IMR-90 (cell line): ENCODE results near the gene SARDH. TPM values are rescaled to one million over a fixed set of nuclear protein-coding genes. Genes with fewer than 3 reads are reported as not detected.

Experiments
- ATAC-seq: fragments of 200-7000 bp; cut with Tn5 transposase; 2 replicates; pipeline ENCODE4 v1.9.1; 2020; ENCODE audit warnings: low read depth, mild to moderate bottlenecking, moderate library complexity
- BruUV-seq: library from RNA; stranded (reverse); fragments of 400-500 nt; replicated peaks from 2 replicates; lab custom pipeline; 2021; lab: Mats Ljungman, UMichigan
- CTCF ChIA-PET: fragments of 300-600 bp; formaldehyde crosslinking; extraction: SDS; loops from one replicate; lab custom pipeline; 2021; ENCODE audit warnings: antibody characterized with exemption; lab: Yijun Ruan, JAX
- POLR2A ChIA-PET: fragments of 300-600 bp; sonication (Branson Sonifier 250); formaldehyde crosslinking; loops from one replicate; lab custom pipeline; 2022; ENCODE audit warnings: antibody characterized with exemption; ENCODE audit not compliant: unreplicated experiment; lab: Charles Lee
- DNase-seq: peaks from one replicate; pipeline ENCODE4 v3.0.0; 2013
- H2AFZ ChIP-seq: replicated peaks from 2 replicates; pipeline ENCODE3; 2013; ENCODE audit warnings: low read length, mild to moderate bottlenecking; ENCODE audit not compliant: poor library complexity
- H2AK5ac ChIP-seq: 2 replicates; pipeline ENCODE4 v1.6.1; 2013; ENCODE audit warnings: low read depth, low read length, inconsistent platforms
- H2AK9ac ChIP-seq: replicated peaks from 2 replicates; pipeline ENCODE3; 2013; ENCODE audit warnings: mild to moderate bottlenecking, low read depth, low read length, moderate library complexity; ENCODE audit not compliant: poor library complexity
- H2BK120ac ChIP-seq: 2 replicates; pipeline ENCODE4 v1.6.1; 2013; ENCODE audit warnings: low read depth, low read length, inconsistent platforms
- H2BK15ac ChIP-seq: 3 replicates; pipeline ENCODE4 v1.6.1; 2013; ENCODE audit warnings: low read depth, low read length, inconsistent platforms
- H2BK20ac ChIP-seq: 2 replicates; pipeline ENCODE4 v1.6.1; 2013; ENCODE audit warnings: low read depth, mild to moderate bottlenecking, inconsistent platforms, low read length, moderate library complexity
- H2BK5ac ChIP-seq: 2 replicates; pipeline ENCODE4 v1.6.1; 2013; ENCODE audit warnings: mild to moderate bottlenecking, low read depth, low read length, inconsistent platforms; ENCODE audit not compliant: poor library complexity, severe bottlenecking
- H3K14ac ChIP-seq: replicated peaks from 2 replicates; pipeline ENCODE4 v1.6.1; 2013; ENCODE audit warnings: low read depth, low read length, inconsistent platforms
- H3K18ac ChIP-seq: 2 replicates; pipeline ENCODE4 v1.6.1; 2013; ENCODE audit warnings: low read depth, low read length, control low read depth
- H3K23ac ChIP-seq: 2 replicates; pipeline ENCODE4 v1.6.1; 2013; ENCODE audit warnings: low read depth, low read length, inconsistent platforms
- H3K27ac ChIP-seq: 2 replicates; pipeline ENCODE4 v1.5.1; 2013; ENCODE audit warnings: mild to moderate bottlenecking, control low read depth, low read length; ENCODE audit not compliant: insufficient read depth
- H3K27me3 ChIP-seq: 2 replicates; pipeline ENCODE4 v1.6.1; 2013; ENCODE audit warnings: low read length; ENCODE audit not compliant: control insufficient read depth, insufficient read depth
- H3K36me3 ChIP-seq: 2 replicates; pipeline ENCODE4 v1.6.1; 2013; ENCODE audit warnings: low read length, mixed read lengths; ENCODE audit not compliant: control insufficient read depth, insufficient read depth
- H3K4ac ChIP-seq: 2 replicates; pipeline ENCODE4 v1.6.1; 2013; ENCODE audit warnings: low read depth, low read length, inconsistent platforms
- H3K4me1 ChIP-seq: 2 replicates; pipeline ENCODE4 v1.6.1; 2013; ENCODE audit warnings: low read length, mixed read lengths; ENCODE audit not compliant: control insufficient read depth, insufficient read depth
- H3K4me2 ChIP-seq: 2 replicates; pipeline ENCODE4 v1.6.1; 2013; ENCODE audit warnings: low read depth, mild to moderate bottlenecking, control low read depth, low read length, moderate library complexity
- H3K4me3 ChIP-seq: 2 replicates; pipeline ENCODE4 v1.5.1; 2013; ENCODE audit warnings: low read depth, mild to moderate bottlenecking, control low read depth, low read length, moderate library complexity; ENCODE audit not compliant: insufficient read depth
- H3K56ac ChIP-seq: 2 replicates; pipeline ENCODE4 v1.6.1; 2013; ENCODE audit warnings: low read length, inconsistent platforms; ENCODE audit not compliant: insufficient read depth; ENCODE audit errors: extremely low read depth
- H3K79me1 ChIP-seq, 2 experiments: 2 replicates each; pipeline ENCODE4 v1.6.1; 2013; ENCODE audit warnings: low read length in 2 of 2, inconsistent platforms in 1 of 2, low read depth in 1 of 2
- H3K9ac ChIP-seq: 2 replicates; pipeline ENCODE4 v1.6.1; 2013; ENCODE audit warnings: low read depth, low read length, control low read depth
- H3K9me1 ChIP-seq: 2 replicates; pipeline ENCODE4 v1.6.1; 2013; ENCODE audit warnings: low read length, inconsistent platforms; ENCODE audit not compliant: insufficient read depth
- H3K9me3 ChIP-seq: 2 replicates; pipeline ENCODE4 v1.6.1; 2013; ENCODE audit warnings: low read length; ENCODE audit not compliant: control insufficient read depth, insufficient read depth
- H4K20me1 ChIP-seq: 2 replicates; pipeline ENCODE4 v1.6.1; 2013; ENCODE audit warnings: low read length, inconsistent platforms; ENCODE audit not compliant: insufficient read depth
- H4K5ac ChIP-seq: 2 replicates; pipeline ENCODE4 v1.6.1; 2013; ENCODE audit warnings: mild to moderate bottlenecking, low read depth, low read length, control low read depth
- H4K8ac ChIP-seq, 2 experiments: 2 replicates each; pipeline ENCODE4 v1.6.1; 2013; ENCODE audit warnings: low read depth in 2 of 2, low read length in 2 of 2, control low read depth in 1 of 2, inconsistent platforms in 1 of 2
- H4K91ac ChIP-seq: 2 replicates; pipeline ENCODE4 v1.6.1; 2013; ENCODE audit warnings: low read depth, low read length, inconsistent platforms; ENCODE audit not compliant: insufficient read depth
- BHLHE40 ChIP-seq: fragments of 150-350 bp; IDR thresholded peaks from 2 replicates; pipeline ENCODE4 v1.6.1; 2016; ENCODE audit warnings: mild to moderate bottlenecking, low read depth, low read length
- CEBPB ChIP-seq: IDR thresholded peaks from 2 replicates; pipeline ENCODE4 v1.6.1; 2012; ENCODE audit warnings: low read depth, low read length, improper control_type of control experiment
- CHD1 ChIP-seq: IDR thresholded peaks from 2 replicates; pipeline ENCODE4 v1.6.1; 2012; ENCODE audit warnings: low read depth, low read length, improper control_type of control experiment
- FOS ChIP-seq: fragments of 150-350 bp; IDR thresholded peaks from 2 replicates; pipeline ENCODE4 v1.6.1; 2016; ENCODE audit warnings: low read depth, low read length
- MAZ ChIP-seq: IDR thresholded peaks from 2 replicates; pipeline ENCODE4 v1.6.1; 2012; ENCODE audit warnings: low read depth, mild to moderate bottlenecking, low read length, improper control_type of control experiment, moderate library complexity, borderline replicate concordance
- MXI1 ChIP-seq: IDR thresholded peaks from 2 replicates; pipeline ENCODE4 v1.6.1; 2012; ENCODE audit warnings: low read depth, mild to moderate bottlenecking, low read length, moderate library complexity, borderline replicate concordance
- RAD21 ChIP-seq: IDR thresholded peaks from 2 replicates; pipeline ENCODE4 v1.6.1; 2012; ENCODE audit warnings: low read length, improper control_type of control experiment
- RCOR1 ChIP-seq: IDR thresholded peaks from 2 replicates; pipeline ENCODE4 v1.6.1; 2012; ENCODE audit warnings: mild to moderate bottlenecking, low read length, improper control_type of control experiment; ENCODE audit not compliant: insufficient replicate concordance
- RFX5 ChIP-seq: IDR thresholded peaks from 2 replicates; pipeline ENCODE4 v1.8.0; 2012; ENCODE audit warnings: low read depth, mild to moderate bottlenecking, low read length, moderate library complexity
- SMC3 ChIP-seq: fragments of 150-350 bp; IDR thresholded peaks from 2 replicates; pipeline ENCODE4 v1.6.1; 2016; ENCODE audit warnings: low read depth, mild to moderate bottlenecking, antibody characterized with exemption, low read length, moderate library complexity
- WGBS, 2 experiments: methylation state at CpG; one replicate each; pipeline versions ENCODE4 v1.1.5 to v1.1.7; 2013; ENCODE audit warnings: missing lambda C conversion rate in 2 of 2; ENCODE audit not compliant: insufficient read length in 1 of 2; ENCODE audit errors: extremely low coverage in 2 of 2; 5-methylcytosine and 5-hydroxymethylcytosine counted together
- dilution Hi-C: fragments of 300-500 bp; cut with HindIII; formaldehyde crosslinking; loops from one replicate; pipeline ENCODE4 v1.14.3; 2018; ENCODE audit warnings: low sequenced_read_pairs; ENCODE audit not compliant: unreplicated experiment
- in situ Hi-C: fragments of 300-500 bp; cut with MboI; formaldehyde crosslinking; loops from 3 replicates; pipeline ENCODE4 v1.14.3; 2019; ENCODE audit warnings: low sequenced_read_pairs, inconsistent platforms, mixed read lengths
- intact Hi-C: fragments of 100-400 bp; cut with micrococcal nuclease; formaldehyde crosslinking; loops from 2 replicates; pipeline ENCODE4 v1.10.0; 2022
- polyA plus RNA-seq, 3 experiments: library from polyadenylated mRNA; depleted of rRNA; stranded (reverse); fragments of >200 nt; gene quantifications; 2 replicates each; pipeline ENCODE4 v1.2.3, GENCODE V29; 2012; ENCODE audit warnings: low replicate concordance in 1 of 3
- total RNA-seq: library from RNA; depleted of rRNA; stranded (reverse); fragments of >200 nt; gene quantifications from 2 replicates; pipeline ENCODE4 v1.2.3, GENCODE V29; 2012
- TF ChIP-seq, protein P1 (sequence below): conservative IDR thresholded peaks from 2 replicates; pipeline ENCODE4 v1.5.1; 2012; ENCODE audit warnings: mild to moderate bottlenecking, low read depth, low read length, improper control_type of control experiment
- TF ChIP-seq, protein P2 (sequence below): fragments of 150-350 bp; IDR thresholded peaks from 2 replicates; pipeline ENCODE4 v1.6.1; 2017; ENCODE audit warnings: mild to moderate bottlenecking, antibody characterized with exemption, low read length, low read depth

Gene SARDH
- total and polyA plus RNA-seq, 2 of the 4 experiments (the other 2 are of a cell fraction), result 5.0 to 7.5 TPM

DNA sequence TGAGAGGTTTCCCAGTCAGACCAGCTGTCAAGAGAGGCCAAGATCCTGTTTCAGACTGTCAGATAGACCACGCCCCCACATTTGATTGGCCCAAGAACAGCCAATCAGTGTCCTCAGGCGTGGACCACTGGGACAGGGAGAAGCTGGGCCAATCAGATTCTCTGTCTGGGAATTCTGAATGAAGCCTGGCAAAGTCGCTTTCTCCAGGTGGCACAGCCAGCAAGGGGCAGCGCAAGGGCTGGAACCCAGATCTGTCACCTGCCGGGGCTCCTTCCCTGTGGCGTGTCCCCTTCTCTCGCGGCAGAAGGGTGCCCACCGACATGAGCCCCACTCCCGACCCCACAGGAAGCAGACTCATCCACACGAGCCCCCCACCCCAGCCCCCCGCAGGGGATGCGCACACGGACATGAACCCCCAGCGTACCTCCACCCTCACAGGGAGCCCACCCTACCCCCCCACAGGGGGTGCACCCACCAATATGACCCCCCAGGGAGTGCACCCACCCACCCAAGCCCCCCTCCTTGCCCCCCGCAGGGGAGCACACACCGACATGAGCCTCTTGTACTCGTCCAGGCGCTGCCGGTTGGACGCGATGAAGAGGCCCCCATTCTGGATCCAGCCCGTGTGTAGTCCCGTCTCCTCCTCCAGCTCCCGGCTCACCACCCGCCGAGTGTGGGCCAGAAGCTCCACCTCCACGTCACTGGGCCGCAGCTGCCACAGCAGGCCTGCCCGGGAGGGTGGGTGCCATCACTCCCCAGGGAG lies 6.1 kb downstream of the SARDH start (continued):
- TF ChIP-seq RCOR1, result no peak

DNA sequence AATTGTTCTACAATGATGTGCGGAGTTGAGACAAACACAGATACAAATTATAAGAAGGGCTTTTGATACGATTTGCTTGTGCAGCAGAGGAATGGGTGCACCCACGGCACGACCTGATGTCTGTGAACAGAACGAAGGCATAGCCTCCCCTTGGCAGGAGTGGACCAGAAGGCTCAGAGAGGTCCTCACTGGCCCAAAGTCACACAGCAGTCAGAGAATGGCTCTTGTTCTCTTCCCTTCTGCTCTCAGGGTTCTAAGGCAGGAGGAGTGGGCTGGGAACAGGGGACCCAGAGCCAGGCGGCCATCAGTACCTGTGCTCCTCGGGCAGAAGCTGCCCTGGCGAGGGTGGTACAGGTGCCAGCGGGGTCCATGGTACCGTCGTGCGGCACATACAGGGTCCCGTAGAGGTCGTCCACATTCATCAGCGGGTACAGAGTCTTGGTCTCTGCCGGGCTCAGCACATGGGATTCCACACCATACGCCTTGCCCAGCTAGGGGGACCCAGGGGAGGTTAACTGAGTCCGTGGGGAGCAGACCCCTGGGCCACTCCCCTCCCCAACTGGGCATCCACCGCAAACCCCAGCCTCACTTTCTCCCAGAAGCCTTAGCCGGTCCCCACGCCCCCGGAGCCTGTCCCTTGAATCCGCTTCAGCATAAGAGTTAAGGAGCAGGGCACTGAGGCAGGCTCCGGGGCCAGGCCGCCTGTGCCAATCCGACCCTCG lies 7.0 kb downstream of the SARDH start:
- DNase-seq, result no peak
- ATAC-seq, result no peak
- H4K20me1 ChIP-seq, result no peaks in the 10 kb centered on the region; the same call in 1 of the 2 replicates
- WGBS, 2 experiments, result 86% methylated on average over 8 of the region's 27 CpGs; no CpG with 5 or more reads in 1 of the 2 experiments
- no peak overlapping the region for H3K27ac ChIP-seq
- no peak overlapping the region for H3K18ac ChIP-seq
- no peak overlapping the region for H3K4ac ChIP-seq
- H3K4me3 ChIP-seq, result no peak overlapping the region
- no peak overlapping the region for H4K8ac ChIP-seq
- BruUV-seq, result no TSS peak
- ChIA-PET CTCF (no interaction called here), POLR2A (no interaction called here)
- in situ Hi-C loops (loop anchor here (10.0 kb wide), 1 partner anchor 196 kb away; the partner anchor contains the start of gene ADAMTSL2), dilution Hi-C loops (no loop called here), intact Hi-C loops (no loop called here)
- no peaks in the 10 kb centered on the region for H3K79me1 ChIP-seq
- H3K9me3 ChIP-seq, result no peaks in the 10 kb centered on the region
- no peaks in the 10 kb centered on the region for H3K4me1 ChIP-seq
- no peak overlapping the region for H2AFZ ChIP-seq
- H4K91ac ChIP-seq, result no peak overlapping the region
- H3K27me3 ChIP-seq, result peaks cover 1% of the 10 kb centered on the region; the same call in 1 of the 2 replicates
- H3K9ac ChIP-seq, result no peak overlapping the region
- H2BK15ac ChIP-seq, result no peak overlapping the region
- no peak overlapping the region for H2AK5ac ChIP-seq
- H3K14ac ChIP-seq, result no peak overlapping the region
- H3K9me1 ChIP-seq, result no peaks in the 10 kb centered on the region
- H2BK5ac ChIP-seq, result no peak overlapping the region
- no peak overlapping the region for H3K56ac ChIP-seq
- H3K23ac ChIP-seq, result no peak overlapping the region
- no peaks in the 10 kb centered on the region for H3K36me3 ChIP-seq
- H2AK9ac ChIP-seq, result no peak overlapping the region
- no peak overlapping the region for H3K4me2 ChIP-seq
- H2BK20ac ChIP-seq, result no peak overlapping the region
- H2BK120ac ChIP-seq, result no peak overlapping the region
- no peak overlapping the region for H4K5ac ChIP-seq
- TF ChIP-seq, protein P1, sequence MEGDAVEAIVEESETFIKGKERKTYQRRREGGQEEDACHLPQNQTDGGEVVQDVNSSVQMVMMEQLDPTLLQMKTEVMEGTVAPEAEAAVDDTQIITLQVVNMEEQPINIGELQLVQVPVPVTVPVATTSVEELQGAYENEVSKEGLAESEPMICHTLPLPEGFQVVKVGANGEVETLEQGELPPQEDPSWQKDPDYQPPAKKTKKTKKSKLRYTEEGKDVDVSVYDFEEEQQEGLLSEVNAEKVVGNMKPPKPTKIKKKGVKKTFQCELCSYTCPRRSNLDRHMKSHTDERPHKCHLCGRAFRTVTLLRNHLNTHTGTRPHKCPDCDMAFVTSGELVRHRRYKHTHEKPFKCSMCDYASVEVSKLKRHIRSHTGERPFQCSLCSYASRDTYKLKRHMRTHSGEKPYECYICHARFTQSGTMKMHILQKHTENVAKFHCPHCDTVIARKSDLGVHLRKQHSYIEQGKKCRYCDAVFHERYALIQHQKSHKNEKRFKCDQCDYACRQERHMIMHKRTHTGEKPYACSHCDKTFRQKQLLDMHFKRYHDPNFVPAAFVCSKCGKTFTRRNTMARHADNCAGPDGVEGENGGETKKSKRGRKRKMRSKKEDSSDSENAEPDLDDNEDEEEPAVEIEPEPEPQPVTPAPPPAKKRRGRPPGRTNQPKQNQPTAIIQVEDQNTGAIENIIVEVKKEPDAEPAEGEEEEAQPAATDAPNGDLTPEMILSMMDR, result no peak
- TF ChIP-seq SMC3 (no peak), FOS (no peak), MXI1 (no peak), CHD1 (no peak), MAZ (no peak), BHLHE40 (no peak), CEBPB (no peak), RFX5 (no peak), RAD21 (no peak), RCOR1 (no peak)
- TF ChIP-seq, protein P2, sequence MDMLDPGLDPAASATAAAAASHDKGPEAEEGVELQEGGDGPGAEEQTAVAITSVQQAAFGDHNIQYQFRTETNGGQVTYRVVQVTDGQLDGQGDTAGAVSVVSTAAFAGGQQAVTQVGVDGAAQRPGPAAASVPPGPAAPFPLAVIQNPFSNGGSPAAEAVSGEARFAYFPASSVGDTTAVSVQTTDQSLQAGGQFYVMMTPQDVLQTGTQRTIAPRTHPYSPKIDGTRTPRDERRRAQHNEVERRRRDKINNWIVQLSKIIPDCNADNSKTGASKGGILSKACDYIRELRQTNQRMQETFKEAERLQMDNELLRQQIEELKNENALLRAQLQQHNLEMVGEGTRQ, result no peak
